Measurements from ENCODE around the gene HOXA9. TPM values are rescaled to one million over a fixed set of nuclear protein-coding genes. Genes with fewer than 3 reads are reported as not detected.
A peak's percentile ranks its signal among the peaks of the same experiment; 100 is the strongest.

HOXA9 gene
- total RNA-seq, 1 donor from 2014 or later = 10.4 TPM

- no peak for DNase-seq (ENCODE audit: low spot score)
Observed at GRCh38 chr7:27166531-27167505, 1.5 kb upstream of the HOXA9 start.

GRCh38 chr7:27165996-27166530 lies 726 bp upstream of the HOXA9 start:
- no peak for DNase-seq (ENCODE audit: low spot score)

GRCh38 chr7:27164367-27165088 lies 809 bp downstream of the HOXA9 start:
- DNase-seq (ENCODE audit: low spot score) = no peak

- DNase-seq (ENCODE audit: low spot score) = no peak
Observed at GRCh38 chr7:27164045-27164366, 1.3 kb downstream of the HOXA9 start.

- no peak for DNase-seq (ENCODE audit: low spot score)
Observed at GRCh38 chr7:27163288-27164044, 1.9 kb downstream of the HOXA9 start.

- no peak for DNase-seq (ENCODE audit: low spot score)
Observed at GRCh38 chr7:27162561-27163287, 2.6 kb downstream of the HOXA9 start.

- peak; percentile 47 for DNase-seq (ENCODE audit: low spot score)
Observed at GRCh38 chr7:27161721-27162560, 3.4 kb downstream of the HOXA9 start.

GRCh38 chr7:27161214-27161720 lies 4.1 kb downstream of the HOXA9 start:
- no peak for DNase-seq (ENCODE audit: low spot score)

- DNase-seq (ENCODE audit: low spot score) = no peak
Observed at GRCh38 chr7:27160546-27161213, 4.7 kb downstream of the HOXA9 start.

GRCh38 chr7:27160145-27160545 lies 5.2 kb downstream of the HOXA9 start:
- peak; percentile 89 for DNase-seq (ENCODE audit: low spot score)

GRCh38 chr7:27159266-27160144 lies 5.8 kb downstream of the HOXA9 start:
- peak; percentile 39 for DNase-seq (ENCODE audit: low spot score)

- DNase-seq (ENCODE audit: low spot score) = peak; percentile 87
Observed at GRCh38 chr7:27158436-27159265, 6.7 kb downstream of the HOXA9 start.

GRCh38 chr7:27157702-27158431 lies 7.5 kb downstream of the HOXA9 start:
- peak; percentile 85 for DNase-seq (ENCODE audit: low spot score)

- peak; percentile 87 for DNase-seq (ENCODE audit: low spot score)
Observed at GRCh38 chr7:27156916-27157701, 8.2 kb downstream of the HOXA9 start.

GRCh38 chr7:27156508-27156898 lies 8.8 kb downstream of the HOXA9 start, which contains the start of gene HOXA7:
HOXA7 (minus strand) TSS chr7:27156675; CDS start chr7:27156545, 130 bp downstream.
- DNase-seq (ENCODE audit: low spot score) = peak; percentile 93
